ENCODE results near the gene PDGFRB. TPM values are rescaled to one million over a fixed set of nuclear protein-coding genes. Genes with fewer than 3 reads are reported as not detected.

The PDGFRB gene
- total and polyA plus RNA-seq, 9 donors = 102 to 302 (median 207) TPM

GRCh38 chr5:150189326-150189725 is 33.7 kb upstream of the PDGFRB start:
- no peaks in the 10 kb centered on the region for H3K36me3 ChIP-seq
- 84 to 91% (median 84%) methylated on average over 3 of the region's 3 CpGs for WGBS, 3 donors
- TF ChIP-seq POLR2A (IDR thresholded peaks at IDR 0.05) (no peak), CTCF (IDR thresholded peaks at IDR 0.05) (no peak), EP300 (IDR thresholded peaks at IDR 0.05) (no peak)
- H3K9me3 ChIP-seq = no peaks in the 10 kb centered on the region
- no peak overlapping the region for H3K27ac ChIP-seq
- intact Hi-C loops (cut with DNase I) = no loop called here
- no peaks in the 10 kb centered on the region for H3K4me1 ChIP-seq (ENCODE audit: insufficient read depth)
- no peak for DNase-seq
- H3K27me3 ChIP-seq = no peaks in the 10 kb centered on the region
- no peak overlapping the region for H3K4me3 ChIP-seq

- H3K4me3 ChIP-seq = no peak overlapping the region
- H3K27me3 ChIP-seq = no peaks in the 10 kb centered on the region
- no peak for DNase-seq
- no peak for TF ChIP-seq CTCF (IDR thresholded peaks at IDR 0.05)
- TF ChIP-seq EP300 (IDR thresholded peaks at IDR 0.05) = no peak
- TF ChIP-seq POLR2A (IDR thresholded peaks at IDR 0.05) = no peak
- no peaks in the 10 kb centered on the region for H3K4me1 ChIP-seq (ENCODE audit: insufficient read depth)
- no peaks in the 10 kb centered on the region for H3K9me3 ChIP-seq
- H3K27ac ChIP-seq = no peak overlapping the region
- WGBS, 3 donors = 59 to 71% (median 67%) methylated on average over 3 of the region's 3 CpGs
- H3K36me3 ChIP-seq = no peaks in the 10 kb centered on the region
- intact Hi-C loops (cut with DNase I) = no loop called here
Observed at GRCh38 chr5:150188146-150188842, 32.6 kb upstream of the PDGFRB start.

GRCh38 chr5:150186897-150187296 is 31.3 kb upstream of the PDGFRB start:
- WGBS, 3 donors = 56 to 65% (median 59%) methylated on average over 4 of the region's 4 CpGs
- Histone ChIP-seq H3K27ac (no peak overlapping the region), H3K27me3 (no peaks in the 10 kb centered on the region), H3K36me3 (no peaks in the 10 kb centered on the region), H3K4me1 (ENCODE audit: insufficient read depth) (no peaks in the 10 kb centered on the region), H3K9me3 (no peaks in the 10 kb centered on the region), H3K4me3 (no peak overlapping the region)
- intact Hi-C loops (cut with DNase I) = no loop called here
- TF ChIP-seq CTCF (IDR thresholded peaks at IDR 0.05) (no peak), POLR2A (IDR thresholded peaks at IDR 0.05) (no peak), EP300 (IDR thresholded peaks at IDR 0.05) (no peak)
- DNase-seq = no peak

- Histone ChIP-seq H3K9me3 (no peaks in the 10 kb centered on the region), H3K4me1 (ENCODE audit: insufficient read depth) (no peaks in the 10 kb centered on the region), H3K27me3 (no peaks in the 10 kb centered on the region), H3K4me3 (no peak overlapping the region), H3K36me3 (no peaks in the 10 kb centered on the region), H3K27ac (no peak overlapping the region)
- intact Hi-C loops (cut with DNase I) = no loop called here
- TF ChIP-seq EP300 (IDR thresholded peaks at IDR 0.05) (no peak), POLR2A (IDR thresholded peaks at IDR 0.05) (no peak), CTCF (IDR thresholded peaks at IDR 0.05) (no peak)
- DNase-seq = no peak
- WGBS, 3 donors = 91 to 96% (median 95%) methylated on average over 8 of the region's 8 CpGs
Observed at GRCh38 chr5:150186137-150186536, 30.5 kb upstream of the PDGFRB start.

All from ovary (tissue), 9 donors.